GM15510 (cell line): Measurements from ENCODE around the gene COL4A1.

Source experiments
- POLR2A ChIP-seq: IDR thresholded peaks from 3 replicates; pipeline ENCODE4 v1.6.1; 2011; ENCODE audit warnings: borderline replicate concordance; ENCODE audit not compliant: insufficient read length; ENCODE audit errors: extremely low read depth

The COL4A1 gene

DNA sequence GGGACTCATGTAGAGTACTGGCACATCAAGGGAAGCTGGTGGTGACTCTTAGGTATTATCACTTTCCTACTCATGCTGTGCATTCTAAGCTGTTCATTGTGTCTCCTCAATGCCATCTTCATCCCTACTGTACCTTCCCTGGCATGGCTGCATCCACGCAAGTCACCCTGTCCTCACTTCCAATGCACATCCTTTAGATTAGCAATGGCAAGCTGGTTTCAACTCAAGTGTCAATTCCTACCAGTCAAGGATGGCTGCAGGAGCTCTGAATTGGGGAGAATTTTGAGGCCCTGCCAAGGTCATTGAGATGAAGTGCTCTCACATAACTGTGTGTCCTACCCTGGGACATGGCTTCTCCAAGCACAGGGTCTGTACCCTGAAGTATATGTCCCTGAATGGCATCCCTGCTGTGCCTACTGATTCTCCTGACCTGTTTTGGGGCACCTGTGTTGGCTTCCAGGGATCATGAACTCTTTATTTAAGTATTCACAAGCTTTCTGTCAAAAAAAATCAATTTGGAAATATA, 24.6 kb downstream of the COL4A1 start:
- no peak for TF ChIP-seq POLR2A

GRCh38 chr13:110281736-110282135, 25.2 kb downstream of the COL4A1 start:
- TF ChIP-seq POLR2A, result no peak

- TF ChIP-seq POLR2A, result no peak
Observed at GRCh38 chr13:110280985-110281688, 25.8 kb downstream of the COL4A1 start.

GRCh38 chr13:110280231-110280813, 26.6 kb downstream of the COL4A1 start:
- TF ChIP-seq POLR2A, result no peak

GRCh38 chr13:110279684-110280083, 27.3 kb downstream of the COL4A1 start:
- TF ChIP-seq POLR2A, result no peak

GRCh38 chr13:110278859-110279258, 28.1 kb downstream of the COL4A1 start:
- TF ChIP-seq POLR2A, result no peak

DNA sequence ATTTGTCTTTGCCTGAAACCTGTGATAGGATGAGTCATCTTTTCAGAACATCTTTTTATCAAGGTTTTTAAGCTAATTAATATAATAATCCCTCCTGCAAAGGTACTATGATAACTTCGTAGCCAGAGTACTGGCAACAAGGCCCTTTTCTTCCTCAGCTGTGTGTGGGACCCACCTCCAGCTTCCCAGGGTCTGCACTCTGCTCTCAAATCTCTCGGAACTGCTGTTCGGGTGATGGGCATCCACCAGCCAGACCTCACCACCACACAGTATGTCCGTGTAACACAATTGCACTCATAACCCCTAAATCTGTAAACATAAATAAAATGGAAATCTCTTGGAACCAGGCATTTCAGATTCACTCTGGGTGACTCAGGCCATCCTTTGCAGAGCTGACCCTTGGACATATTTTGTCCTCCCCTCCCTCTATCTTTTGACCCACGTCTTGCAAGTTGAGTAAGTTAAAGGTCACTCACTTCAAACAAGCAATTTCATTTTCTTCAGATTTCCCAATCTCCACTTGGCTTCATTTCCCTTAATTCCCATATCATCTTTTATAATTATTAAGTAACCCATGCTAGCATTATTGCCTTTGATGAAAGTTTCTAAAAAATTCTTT, 29.5 kb downstream of the COL4A1 start:
- TF ChIP-seq POLR2A, result no peak

DNA sequence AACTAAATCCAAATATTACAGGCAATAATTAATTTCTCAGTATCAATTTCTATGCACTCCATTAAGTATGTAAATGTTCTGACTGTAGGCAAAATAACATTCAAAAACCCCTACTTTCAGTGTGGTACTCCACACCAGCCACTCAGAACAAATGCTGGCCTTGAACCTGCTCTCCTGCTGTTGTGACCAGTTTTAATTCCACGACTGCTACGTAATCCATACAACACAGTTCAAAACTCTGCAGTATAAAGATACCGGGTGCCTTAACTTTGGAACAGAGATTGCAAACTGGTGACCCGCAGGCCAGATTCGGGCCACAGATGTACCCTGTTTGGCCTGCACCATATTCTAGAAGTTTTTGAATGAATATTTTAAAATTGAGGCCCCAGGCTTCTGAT, 30.4 kb downstream of the COL4A1 start:
- no peak for TF ChIP-seq POLR2A

- TF ChIP-seq POLR2A, result no peak
Observed at GRCh38 chr13:110275931-110276552, 30.9 kb downstream of the COL4A1 start.

DNA sequence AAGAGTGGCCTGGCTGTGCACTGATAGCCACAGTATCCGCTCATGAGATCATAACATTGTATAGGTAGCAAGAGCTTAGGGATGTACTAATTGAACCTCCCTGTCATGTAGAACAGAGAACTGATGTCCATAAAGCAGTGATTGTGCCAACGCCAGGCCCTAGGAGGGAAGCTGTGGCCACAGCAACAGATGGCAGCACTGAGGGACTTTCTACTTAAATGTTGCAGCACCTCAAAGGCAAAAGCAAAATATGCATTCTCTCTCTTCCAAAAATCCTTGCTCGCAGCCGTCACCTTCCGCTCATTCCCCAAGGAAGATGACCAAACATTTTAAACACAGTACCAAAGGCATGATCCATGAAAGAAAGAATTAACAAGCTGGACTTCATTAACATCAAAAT, 32.3 kb downstream of the COL4A1 start:
- TF ChIP-seq POLR2A, result no peak

GRCh38 chr13:110273254-110273653, 33.7 kb downstream of the COL4A1 start:
- no peak for TF ChIP-seq POLR2A

DNA sequence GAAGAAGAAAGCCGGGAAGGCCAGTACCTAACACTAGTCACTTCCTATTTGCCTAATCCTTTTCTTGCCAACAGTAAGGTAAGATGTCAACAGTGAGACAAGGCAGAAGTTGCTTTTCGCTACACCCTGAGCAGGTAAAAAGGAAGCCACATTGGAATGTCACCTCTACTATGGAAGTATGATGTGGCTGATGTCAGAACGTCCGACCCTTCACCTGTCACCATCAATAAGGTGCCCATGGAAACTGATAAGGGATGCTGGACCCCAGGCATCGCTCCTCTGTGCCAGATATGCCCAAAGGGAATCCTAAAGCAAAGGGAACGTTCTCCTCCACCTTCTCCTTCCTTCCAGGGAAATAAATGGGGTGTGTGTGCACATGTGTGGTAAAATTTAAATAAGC, 34.3 kb downstream of the COL4A1 start:
- no peak for TF ChIP-seq POLR2A

DNA sequence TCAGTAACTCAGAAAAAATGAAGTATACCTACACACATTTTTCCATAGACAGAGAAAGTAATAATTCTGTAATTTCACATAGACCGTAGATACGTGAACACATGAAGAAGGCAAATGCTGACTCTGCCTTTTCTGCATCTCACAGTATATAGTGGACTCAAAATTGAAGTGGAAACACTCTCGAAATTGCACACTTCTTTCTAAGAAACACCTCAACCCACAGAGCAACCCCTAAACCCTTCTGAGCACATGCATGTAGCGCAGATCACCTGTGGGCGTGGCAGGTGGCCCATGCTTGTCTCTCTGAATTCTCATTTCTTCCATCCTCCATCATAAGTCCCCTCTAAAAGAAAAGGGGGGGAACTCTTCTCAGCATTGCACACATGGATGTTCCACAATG, 34.7 kb downstream of the COL4A1 start:
- TF ChIP-seq POLR2A, result no peak

- TF ChIP-seq POLR2A, result no peak
Observed at GRCh38 chr13:110271313-110271712, 35.6 kb downstream of the COL4A1 start.

DNA sequence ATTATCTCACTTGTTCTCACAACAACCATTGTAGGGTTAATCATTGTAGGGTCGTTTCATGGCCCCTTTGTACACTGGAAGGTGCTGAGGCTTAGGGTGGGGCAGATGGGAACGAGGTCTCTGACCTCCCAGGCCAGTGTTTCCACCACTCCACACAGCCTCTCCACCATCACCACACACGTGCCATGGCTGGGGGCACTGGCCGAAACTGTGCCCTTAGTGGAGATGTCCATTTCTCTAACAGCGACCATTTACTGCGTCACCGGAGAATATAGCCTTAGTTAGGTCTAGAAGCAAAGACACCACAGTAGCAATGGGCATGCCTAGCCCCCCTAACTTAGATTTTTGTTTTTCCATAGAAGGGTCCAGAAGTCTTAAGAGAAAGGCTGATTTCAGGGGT, 36.5 kb downstream of the COL4A1 start:
- no peak for TF ChIP-seq POLR2A
